Neural progenitor cell (in vitro differentiated cells): ENCODE results near the gene PAN2.

Source experiments
- EZH2 ChIP-seq: fragments of 200-600 bp; sonication (generic); IDR thresholded peaks from 2 replicates; pipeline ENCODE4 v1.6.1; 2017; ENCODE audit warnings: antibody characterized with exemption, mild to moderate bottlenecking, moderate library complexity
- TF ChIP-seq, protein P1 (sequence below): fragments of 200-600 bp; sonication (generic); IDR thresholded peaks from 2 replicates; pipeline ENCODE4 v1.5.1; 2017; ENCODE audit warnings: antibody characterized with exemption, mild to moderate bottlenecking

- TF ChIP-seq, protein P1, sequence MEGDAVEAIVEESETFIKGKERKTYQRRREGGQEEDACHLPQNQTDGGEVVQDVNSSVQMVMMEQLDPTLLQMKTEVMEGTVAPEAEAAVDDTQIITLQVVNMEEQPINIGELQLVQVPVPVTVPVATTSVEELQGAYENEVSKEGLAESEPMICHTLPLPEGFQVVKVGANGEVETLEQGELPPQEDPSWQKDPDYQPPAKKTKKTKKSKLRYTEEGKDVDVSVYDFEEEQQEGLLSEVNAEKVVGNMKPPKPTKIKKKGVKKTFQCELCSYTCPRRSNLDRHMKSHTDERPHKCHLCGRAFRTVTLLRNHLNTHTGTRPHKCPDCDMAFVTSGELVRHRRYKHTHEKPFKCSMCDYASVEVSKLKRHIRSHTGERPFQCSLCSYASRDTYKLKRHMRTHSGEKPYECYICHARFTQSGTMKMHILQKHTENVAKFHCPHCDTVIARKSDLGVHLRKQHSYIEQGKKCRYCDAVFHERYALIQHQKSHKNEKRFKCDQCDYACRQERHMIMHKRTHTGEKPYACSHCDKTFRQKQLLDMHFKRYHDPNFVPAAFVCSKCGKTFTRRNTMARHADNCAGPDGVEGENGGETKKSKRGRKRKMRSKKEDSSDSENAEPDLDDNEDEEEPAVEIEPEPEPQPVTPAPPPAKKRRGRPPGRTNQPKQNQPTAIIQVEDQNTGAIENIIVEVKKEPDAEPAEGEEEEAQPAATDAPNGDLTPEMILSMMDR = no peak
- TF ChIP-seq EZH2 = no peak
These were observed 43.6 kb upstream of the PAN2 start for GRCh38 chr12:56377310-56377988.
